HG03558 (cell line): ENCODE measurements around the gene FTO.

ENCODE experiments used
- ATAC-seq: cut with Tn5 transposase; IDR thresholded peaks from one replicate; pipeline ENCODE4 v1.9.1; 2021; ENCODE audit warnings: moderate number of reproducible peaks; ENCODE audit not compliant: unreplicated experiment; ENCODE audit errors: extremely low read depth

Gene FTO

GRCh38 chr16:53745753-53746266, 41.9 kb downstream of the FTO start:
- no peak for ATAC-seq

DNA sequence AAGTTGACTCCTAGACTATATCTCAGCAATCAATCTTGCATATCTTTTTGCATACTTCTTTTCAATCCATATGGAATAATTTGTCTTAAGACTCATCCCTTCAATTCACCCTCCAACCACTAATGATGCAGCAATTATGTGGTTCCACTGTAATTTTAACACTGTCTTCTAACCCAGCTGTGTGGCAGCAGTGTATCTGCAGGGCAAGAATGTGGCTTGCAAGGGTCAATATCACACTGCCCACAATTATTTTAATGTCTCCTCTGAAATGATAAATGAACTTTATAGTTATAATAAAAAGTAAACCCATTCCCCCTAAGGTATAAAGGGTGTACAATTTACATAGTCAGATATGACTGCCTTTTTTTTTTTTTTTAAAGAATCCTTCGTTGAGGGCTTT, 48.6 kb downstream of the FTO start:
- ATAC-seq, result no peak

DNA sequence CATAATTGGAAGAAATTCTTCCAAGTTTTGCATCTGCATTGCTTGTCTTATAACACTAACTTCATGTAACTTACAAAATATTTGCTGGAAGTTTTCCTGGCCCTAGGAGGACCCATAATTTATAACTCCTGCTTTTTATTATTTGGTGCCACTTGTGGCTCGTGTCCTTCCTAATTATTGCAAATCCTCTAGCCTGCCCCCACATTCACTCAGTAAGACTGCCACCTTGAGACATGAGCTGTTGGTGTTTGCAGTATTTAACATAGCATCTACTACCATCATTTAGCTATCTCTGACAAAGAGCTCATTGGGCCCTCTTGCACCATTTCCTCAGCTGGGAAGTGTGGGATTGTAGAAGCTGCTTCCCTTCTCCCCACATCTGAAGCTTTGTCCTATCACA, 49.5 kb downstream of the FTO start:
- no peak for ATAC-seq

- no peak for ATAC-seq
Measured at GRCh38 chr16:53755026-53755910, 51.3 kb downstream of the FTO start.

DNA sequence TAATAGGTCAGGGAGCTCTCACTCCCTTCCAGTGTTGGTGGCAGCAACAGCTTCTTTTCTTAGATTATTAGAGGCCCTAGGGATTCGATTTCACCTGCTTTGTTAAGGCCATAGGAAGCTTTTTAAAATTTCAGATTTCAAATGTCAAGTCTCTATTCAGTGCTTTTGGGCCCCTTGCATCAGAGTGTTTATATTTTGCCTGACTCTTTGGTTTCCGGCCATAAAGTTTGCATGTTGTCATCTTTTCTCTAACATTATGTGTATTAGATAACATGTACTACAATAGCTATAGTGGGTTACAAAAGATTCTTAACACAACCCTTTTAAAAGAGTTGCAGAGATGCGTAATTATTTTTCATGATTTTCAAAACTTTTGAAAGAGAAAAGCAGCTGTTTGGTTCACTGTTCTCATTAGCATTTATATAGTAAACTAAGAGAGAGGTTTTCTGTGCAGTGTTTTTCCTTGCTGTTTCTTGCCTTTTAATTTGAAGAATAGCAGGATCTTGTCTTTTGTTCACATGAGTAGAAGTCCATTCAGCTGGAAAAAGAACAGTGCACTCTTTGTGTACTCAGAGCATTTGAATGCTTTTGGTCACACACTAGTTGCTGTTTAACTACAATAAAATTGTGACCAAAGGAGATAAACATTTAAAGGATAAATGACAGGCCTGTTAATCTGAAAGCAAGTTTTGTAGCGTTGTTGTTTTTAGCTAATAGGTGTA, 52.5 kb downstream of the FTO start:
- no peak for ATAC-seq

- ATAC-seq, result no peak
Measured at GRCh38 chr16:53757971-53758609, 54.1 kb downstream of the FTO start.

DNA sequence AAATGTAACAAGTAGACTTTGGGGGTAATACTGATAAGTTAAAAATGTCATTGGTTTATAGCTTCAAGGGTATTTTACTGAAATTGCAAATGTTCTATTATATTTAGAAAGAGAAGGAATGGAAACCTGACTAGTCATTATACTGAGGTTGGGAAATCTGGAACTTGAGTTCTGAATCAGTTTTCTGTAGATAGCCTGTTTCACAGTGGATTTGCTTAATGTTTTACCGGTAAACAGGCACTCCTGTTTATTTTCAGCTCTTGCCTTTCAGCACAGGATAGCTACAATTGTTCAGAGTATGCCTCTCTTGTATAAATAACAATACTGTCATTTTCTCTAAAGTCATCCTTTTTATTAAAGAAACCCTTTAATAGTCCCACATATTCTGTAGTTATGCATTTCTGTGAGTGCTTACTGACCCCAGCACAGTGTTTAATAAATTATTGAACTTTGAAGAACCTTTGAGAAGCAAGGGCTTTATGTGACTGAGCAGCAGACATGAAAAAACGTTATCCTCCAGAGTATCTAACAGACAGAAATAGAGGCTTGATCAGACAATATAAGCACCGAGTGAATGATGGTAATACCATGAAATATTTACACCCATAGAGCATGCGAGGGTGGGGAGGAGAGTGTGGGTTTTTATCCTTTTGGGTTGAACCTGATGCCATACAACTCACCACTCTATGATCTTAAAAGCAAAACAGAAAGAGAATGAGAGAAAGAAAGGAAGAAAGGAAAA, 58.2 kb downstream of the FTO start:
- no peak for ATAC-seq

- no peak for ATAC-seq
Measured at GRCh38 chr16:53766304-53767016, 62.5 kb downstream of the FTO start.

DNA sequence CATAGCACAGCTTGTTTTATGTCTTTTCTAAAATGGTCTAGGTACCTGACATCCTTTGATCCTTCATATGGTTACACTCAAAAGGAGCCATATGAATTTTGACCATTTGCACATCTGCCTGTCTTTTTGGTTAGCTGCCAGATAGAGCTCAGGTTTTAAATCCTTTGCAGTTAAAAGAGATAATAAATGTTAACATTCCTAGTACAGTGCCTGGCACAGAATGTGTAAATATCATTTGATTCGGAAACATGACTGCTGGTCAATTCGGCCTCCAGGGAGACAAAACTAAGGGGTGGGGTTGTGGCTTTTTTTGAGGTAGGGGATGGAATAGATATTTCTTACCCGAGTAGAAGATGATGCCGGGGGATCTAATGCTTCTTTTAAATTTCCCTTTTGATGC, 64.2 kb downstream of the FTO start:
- no peak for ATAC-seq

DNA sequence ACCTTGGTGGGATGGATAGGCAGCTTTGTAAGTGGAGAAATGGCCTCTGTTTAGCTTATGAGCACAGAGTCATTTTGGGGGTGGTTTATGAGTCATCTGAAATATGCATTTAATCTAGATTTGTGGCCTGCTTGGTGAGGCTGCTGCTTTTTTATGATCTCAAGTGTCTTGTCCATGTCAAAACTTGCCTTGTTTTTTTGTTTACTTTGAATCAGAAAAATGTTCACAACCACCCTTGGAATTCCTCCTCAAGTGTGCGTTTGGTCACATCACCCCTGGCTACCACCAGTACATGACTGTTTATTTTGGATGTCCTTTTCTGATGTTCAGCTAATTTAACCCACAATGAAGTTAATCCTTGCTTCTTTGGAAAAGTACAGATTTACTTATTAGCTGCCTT, 64.6 kb downstream of the FTO start:
- no peak for ATAC-seq

- ATAC-seq, result no peak
Measured at GRCh38 chr16:53769185-53769584, 65.2 kb downstream of the FTO start.

DNA sequence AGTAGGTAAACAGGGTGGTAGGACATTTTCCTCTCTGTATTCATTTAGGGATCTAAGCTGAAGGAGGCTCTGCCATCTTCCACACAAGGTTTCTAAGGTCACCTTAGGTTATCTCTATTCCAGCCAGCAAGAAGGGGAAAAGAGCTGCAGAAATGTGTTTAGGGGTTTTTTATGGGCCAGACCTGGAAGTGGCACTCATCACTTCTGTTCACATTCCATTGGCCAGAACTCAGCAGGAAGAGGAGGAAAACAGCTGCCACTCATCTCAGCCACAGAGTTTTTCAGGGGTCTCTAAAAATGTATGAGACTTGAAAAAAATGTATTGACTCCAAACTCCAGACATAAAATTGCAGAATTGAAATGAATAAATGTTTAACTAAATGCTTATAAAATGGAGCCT, 65.8 kb downstream of the FTO start:
- no peak for ATAC-seq

- ATAC-seq, result no peak
Measured at GRCh38 chr16:53770641-53771040, 66.7 kb downstream of the FTO start.

- no peak for ATAC-seq
Measured at GRCh38 chr16:53771655-53772497, 67.9 kb downstream of the FTO start.

- no peak for ATAC-seq
Measured at GRCh38 chr16:53773150-53773846, 69.3 kb downstream of the FTO start.

DNA sequence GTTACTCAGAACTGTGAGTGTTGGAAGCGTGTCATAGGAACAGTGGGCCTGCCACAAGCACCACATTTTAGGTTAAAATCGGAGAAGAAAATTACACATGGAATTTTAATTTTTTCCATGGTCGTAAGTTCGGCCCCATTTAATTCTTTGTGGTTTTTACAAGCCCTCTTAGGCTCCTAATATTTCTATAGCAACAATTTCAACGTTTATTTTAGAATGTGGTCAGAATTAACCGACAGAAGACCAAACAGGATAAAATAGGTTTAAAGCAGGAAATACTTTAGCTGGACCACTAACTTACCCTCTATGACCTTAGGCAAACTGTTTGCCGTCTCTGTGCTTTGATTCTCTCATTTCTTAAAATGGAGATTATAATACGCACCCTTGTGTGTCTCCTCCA, 69.9 kb downstream of the FTO start:
- ATAC-seq, result no peak

DNA sequence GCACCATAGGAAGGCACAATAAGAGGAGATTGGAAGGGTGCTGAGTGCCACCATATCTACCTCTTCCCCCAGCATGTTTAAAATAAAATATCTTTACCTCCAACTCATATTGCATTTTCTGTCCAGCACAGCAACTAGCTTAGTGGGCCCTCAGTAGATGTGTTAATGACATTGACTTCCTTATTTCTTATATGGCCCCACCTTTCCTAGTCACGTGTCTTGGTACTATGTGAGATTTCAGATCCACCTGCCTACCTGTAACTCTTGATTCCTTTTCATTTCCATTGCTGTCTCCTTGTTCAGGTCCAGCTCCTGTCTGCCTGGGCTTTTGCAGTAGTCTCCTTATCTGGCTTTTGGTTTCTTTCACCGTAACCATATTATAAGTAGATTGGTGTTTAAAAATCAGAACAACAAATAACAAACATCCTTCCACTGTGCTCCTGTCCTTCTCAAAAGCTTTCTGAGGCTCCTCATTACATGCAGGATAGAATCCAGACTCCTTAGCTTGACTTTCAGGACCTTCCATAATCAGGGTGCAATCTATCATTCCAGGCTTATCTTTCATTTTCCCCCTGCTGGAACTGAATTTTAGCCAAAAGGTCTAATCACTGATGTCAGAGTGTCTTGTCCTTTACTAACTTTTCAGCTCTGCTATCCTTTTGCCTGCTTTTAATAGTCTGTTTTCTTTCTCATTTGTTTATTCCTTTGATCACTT, 71.3 kb downstream of the FTO start:
- ATAC-seq, result no peak
